ENCODE results near the gene SLC66A3.
A peak's percentile ranks its signal among the peaks of the same experiment; 100 is the strongest.

The SLC66A3 gene
- 12.6 to 36.2 (median 20.6) reads per million in 9 experiments for total RNA-seq

DNA sequence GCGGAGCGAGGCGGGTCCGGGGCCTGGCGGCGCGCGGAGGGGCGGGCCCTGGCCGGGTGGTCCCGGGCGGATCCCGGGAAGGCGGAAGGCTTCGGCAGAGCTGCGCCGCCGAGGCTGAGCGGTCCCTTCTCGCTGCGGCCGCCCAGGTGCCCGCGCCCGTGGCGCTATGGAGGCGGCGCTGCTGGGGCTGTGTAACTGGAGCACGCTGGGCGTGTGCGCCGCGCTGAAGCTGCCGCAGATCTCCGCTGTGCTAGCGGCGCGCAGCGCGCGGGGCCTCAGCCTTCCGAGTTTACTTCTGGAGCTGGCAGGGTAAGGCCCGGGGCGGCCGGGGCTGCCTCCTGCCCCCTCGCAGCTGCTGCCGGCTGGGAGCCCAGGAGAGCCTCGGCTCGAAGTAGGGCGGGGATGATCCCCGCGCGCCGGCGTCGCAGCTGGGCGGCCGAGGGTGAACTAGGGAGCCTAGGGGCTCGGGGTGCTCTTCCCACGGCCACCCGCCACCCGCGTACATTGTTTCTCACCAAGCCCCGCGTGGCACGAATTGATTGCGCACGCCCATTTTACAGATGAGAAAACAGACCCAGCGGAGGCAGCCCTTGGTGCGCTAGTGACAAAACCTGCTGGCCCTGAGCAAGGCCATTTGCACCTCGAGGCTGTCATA is at the start of gene SLC66A3:
Gene SLC66A3 (plus strand): TSS at position 87 of the 655 bp plus-strand sequence. CDS start 80 bp downstream, at position 167.
- peak; percentile 80 for ATAC-seq (replicated peaks)
- peaks cover 9% of the 10 kb centered on the region for H3K36me3 Mint-ChIP-seq (ENCODE audit: insufficient read depth)
- no peaks in the 10 kb centered on the region for H3K27me3 Mint-ChIP-seq
- H3K27ac Mint-ChIP-seq = peak within 1 kb of the TSS; percentile 86 to 87
- peak; percentile 40 to 80 (median 77) for DNase-seq
- no peaks in the 10 kb centered on the region for H3K9me3 Mint-ChIP-seq
- H3K4me1 Mint-ChIP-seq (ENCODE audit: low read depth in 2 of 2) = peaks cover 24 to 26% of the 10 kb centered on the region in 2 donors
- peak within 1 kb of the TSS; percentile 78 to 88 for H3K4me3 Mint-ChIP-seq

DNA sequence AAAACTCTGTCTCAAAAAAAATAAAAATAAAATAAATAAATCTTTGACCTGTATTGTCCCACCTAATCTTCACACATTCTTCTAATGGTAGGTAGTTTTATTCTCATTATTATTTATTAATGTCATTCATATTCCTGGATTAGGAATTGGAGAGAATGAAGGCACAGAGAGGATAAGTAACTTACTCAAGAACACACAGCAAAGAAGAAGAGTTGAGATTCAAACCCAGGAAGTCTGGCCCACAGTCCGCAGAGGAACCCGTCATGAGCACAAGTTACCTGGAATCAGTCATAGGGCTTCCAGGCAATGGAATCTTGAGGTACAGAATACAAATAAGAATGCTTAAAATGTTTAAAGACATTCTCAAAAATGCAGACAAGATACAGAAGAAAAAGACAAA is 46.3 kb upstream of the SLC66A3 start:
- Mint-ChIP-seq H3K27ac (no peak overlapping the region), H3K27me3 (no peaks in the 10 kb centered on the region)
- no peak for ATAC-seq (replicated peaks)

DNA sequence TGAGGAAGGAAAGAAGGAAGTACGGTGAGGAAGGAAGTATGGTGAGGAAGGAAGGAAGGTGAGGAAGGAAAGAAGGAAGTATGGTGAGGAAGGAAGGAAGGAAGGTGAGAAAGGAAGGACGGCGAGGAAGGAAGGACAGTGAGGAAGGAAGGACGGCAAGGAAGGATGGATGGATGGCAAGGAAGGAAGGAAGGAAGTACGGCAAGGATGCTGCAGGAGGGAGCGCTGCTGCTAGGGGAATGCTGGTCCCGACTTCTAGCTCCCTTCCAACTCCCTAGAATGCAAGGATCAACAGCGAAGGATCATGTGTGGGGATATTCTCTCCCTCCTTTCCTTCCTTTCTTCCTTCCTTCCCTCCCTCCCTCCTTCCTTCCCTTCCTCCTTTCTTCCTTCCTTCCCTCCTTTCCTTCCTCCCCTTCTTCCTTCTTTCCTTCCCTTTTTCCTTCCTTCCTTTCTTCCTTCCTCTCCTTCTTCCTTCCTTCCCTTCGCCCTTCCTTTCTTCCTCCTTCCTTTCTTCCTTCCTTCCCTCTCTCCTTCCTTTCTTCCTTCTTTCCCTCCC is 42.3 kb upstream of the SLC66A3 start:
- Mint-ChIP-seq H3K27me3 (peaks cover 0 to 6% of the 10 kb centered on the region in 2 donors), H3K9me3 (peaks cover 0 to 3% of the 10 kb centered on the region in 2 donors), H3K4me1 (ENCODE audit: low read depth in 2 of 2) (peaks cover 0 to 1% of the 10 kb centered on the region in 2 donors), H3K27ac (peak overlapping the region in 1 of 2 donors; percentile 1), H3K4me3 (no peak overlapping the region), H3K36me3 (ENCODE audit: insufficient read depth) (no peaks in the 10 kb centered on the region)
- DNase-seq (no peak), ATAC-seq (replicated peaks) (no peak)

More for the DNA sequence above, 46.3 kb upstream of the SLC66A3 start:
- Mint-ChIP-seq H3K36me3 (ENCODE audit: insufficient read depth) (peaks cover 7% of the 10 kb centered on the region), H3K9me3 (peaks cover 0 to 3% of the 10 kb centered on the region in 2 donors), H3K4me1 (ENCODE audit: low read depth in 2 of 2) (peaks cover 8 to 15% of the 10 kb centered on the region in 2 donors), H3K4me3 (no peak overlapping the region)
- no peak for DNase-seq

DNA sequence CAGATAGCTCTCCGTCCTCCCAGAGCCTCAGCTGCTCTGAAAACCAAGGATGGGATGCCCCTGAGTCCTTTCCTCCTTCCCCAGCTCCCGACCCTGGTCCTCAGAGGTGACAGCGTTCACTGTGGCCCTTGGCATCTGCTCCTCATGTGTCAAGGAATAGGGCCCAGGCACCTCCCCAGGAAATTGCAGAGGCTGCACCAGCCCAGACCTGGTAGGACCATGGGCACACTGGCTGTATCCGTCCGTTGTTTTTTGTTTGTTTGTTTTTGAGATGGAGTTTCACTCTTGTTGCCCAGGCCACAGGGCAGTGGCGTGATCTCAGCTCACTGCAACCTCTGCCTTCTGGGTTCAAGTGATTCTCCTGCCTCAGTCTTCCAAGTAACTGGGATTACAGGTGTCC is 37.5 kb upstream of the SLC66A3 start:
- Mint-ChIP-seq H3K27me3 (peaks cover 0 to 8% of the 10 kb centered on the region in 2 donors), H3K27ac (no peak overlapping the region), H3K9me3 (no peaks in the 10 kb centered on the region), H3K4me3 (no peak overlapping the region), H3K4me1 (ENCODE audit: low read depth in 2 of 2) (peaks cover 0 to 2% of the 10 kb centered on the region in 2 donors), H3K36me3 (ENCODE audit: insufficient read depth) (no peaks in the 10 kb centered on the region)
- ATAC-seq (replicated peaks) (no peak), DNase-seq (no peak)

DNA sequence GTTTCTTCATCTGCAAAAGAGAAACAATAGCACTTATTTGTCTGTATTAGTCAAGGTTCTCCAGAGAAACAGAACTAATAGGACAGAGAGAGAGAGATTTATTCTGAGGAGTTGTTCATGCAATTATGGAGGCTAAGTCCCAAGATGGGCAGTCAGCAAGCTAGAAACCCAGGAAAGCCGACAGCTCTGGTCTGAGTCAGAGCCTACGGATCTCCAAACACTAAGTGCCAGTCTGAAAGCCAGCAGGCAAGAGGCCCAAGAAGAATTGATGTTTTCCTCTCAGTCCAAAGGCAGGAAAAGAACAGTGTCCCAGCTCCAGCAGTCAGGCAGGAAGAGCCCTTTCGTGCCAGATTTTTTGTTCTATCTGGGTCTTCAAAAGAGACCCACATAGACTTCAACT is 36.5 kb upstream of the SLC66A3 start:
- DNase-seq = no peak
- ATAC-seq (replicated peaks) = no peak
- peaks cover 0 to 8% of the 10 kb centered on the region in 2 donors for H3K27me3 Mint-ChIP-seq
- H3K36me3 Mint-ChIP-seq (ENCODE audit: insufficient read depth) = no peaks in the 10 kb centered on the region
- peaks cover 0 to 2% of the 10 kb centered on the region in 2 donors for H3K4me1 Mint-ChIP-seq (ENCODE audit: low read depth in 2 of 2)
- no peak overlapping the region for H3K27ac Mint-ChIP-seq
- H3K4me3 Mint-ChIP-seq = no peak overlapping the region
- no peaks in the 10 kb centered on the region for H3K9me3 Mint-ChIP-seq

DNA sequence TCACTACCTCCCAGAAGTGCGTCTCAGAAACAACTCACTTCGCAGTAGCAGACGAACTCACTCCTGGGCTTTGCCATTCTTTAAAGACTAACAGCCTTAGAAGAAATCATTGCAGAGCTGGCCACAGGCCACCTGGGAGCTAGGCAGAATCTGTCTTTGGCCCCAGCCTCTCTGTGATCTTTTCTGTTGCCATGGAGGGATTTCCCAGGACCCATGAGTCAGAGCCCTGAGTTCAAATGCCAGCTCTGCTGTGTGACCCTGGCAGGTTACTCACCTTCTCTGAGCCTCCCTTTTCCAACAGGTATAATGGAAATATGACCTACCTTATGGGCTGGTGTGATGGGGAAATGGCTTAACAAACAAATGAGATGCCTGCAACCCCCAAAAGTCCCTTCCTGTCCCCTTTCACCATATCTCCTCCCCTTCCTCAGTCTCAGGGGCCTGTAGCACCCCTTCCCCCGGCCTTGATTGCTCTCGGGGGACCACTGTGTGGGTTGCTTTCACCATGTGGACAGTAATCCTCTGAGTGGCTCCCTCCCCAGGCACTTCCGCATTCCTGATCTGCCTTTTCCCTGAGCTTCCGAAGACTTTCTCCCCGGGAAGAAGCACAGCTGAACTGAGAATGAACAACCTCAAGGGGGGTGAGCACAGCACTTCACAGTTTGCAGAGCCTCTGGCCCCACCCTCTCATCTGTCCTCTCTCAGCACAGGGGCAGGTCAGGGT is 34.0 kb upstream of the SLC66A3 start:
- ATAC-seq (replicated peaks) = no peak
- Mint-ChIP-seq H3K4me1 (ENCODE audit: low read depth in 2 of 2) (peaks cover 0 to 7% of the 10 kb centered on the region in 2 donors), H3K27ac (no peak overlapping the region), H3K9me3 (no peaks in the 10 kb centered on the region), H3K36me3 (ENCODE audit: insufficient read depth) (peaks cover 6% of the 10 kb centered on the region), H3K4me3 (no peak overlapping the region), H3K27me3 (peaks cover 0 to 8% of the 10 kb centered on the region in 2 donors)
- DNase-seq = no peak

DNA sequence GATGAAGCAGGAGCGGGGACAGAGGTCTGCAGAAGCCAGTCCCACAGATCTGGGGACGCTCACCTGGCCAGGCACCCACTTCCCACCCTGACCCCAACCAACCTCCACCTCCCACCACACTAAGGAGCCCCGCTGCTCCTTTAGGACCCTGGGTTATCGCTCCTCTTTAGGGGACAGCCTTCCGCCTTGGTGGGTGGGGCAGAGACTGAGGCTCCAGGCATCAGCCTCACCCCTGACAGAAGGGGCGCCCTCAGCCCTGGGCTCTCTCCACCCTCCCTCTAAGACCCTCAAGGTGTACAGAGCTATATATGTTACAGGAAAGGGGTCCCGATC is 33.5 kb upstream of the SLC66A3 start:
- DNase-seq (no peak), ATAC-seq (replicated peaks) (no peak)
- no peak overlapping the region for H3K4me3 Mint-ChIP-seq
- peaks cover 6% of the 10 kb centered on the region for H3K36me3 Mint-ChIP-seq (ENCODE audit: insufficient read depth)
- H3K4me1 Mint-ChIP-seq (ENCODE audit: low read depth in 2 of 2) = peaks cover 0 to 7% of the 10 kb centered on the region in 2 donors
- H3K27ac Mint-ChIP-seq = peak overlapping the region in 1 of 2 donors; percentile 49
- peaks cover 0 to 8% of the 10 kb centered on the region in 2 donors for H3K27me3 Mint-ChIP-seq
- no peaks in the 10 kb centered on the region for H3K9me3 Mint-ChIP-seq

DNA sequence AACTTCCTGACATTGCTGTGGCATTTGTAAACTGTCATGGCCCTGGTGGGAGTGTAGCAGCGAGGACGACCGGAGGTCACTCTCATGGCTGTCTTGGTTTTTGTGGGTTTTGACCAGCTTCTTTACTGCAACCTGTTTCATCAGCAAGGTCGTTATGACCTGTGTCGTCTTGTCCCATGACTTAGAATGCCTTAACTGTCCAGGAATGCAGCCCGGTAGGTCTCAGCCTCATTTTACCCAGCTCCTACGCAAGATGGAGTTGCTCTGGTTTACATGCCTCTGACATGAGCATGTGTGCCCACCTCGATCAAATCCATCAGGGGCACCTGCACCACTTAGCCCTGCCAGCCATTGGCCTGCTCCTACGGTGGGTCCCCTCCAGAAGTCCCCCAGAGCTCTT is 32.9 kb upstream of the SLC66A3 start:
- Mint-ChIP-seq H3K27me3 (peaks cover 0 to 7% of the 10 kb centered on the region in 2 donors), H3K36me3 (ENCODE audit: insufficient read depth) (peaks cover 6% of the 10 kb centered on the region), H3K4me3 (no peak overlapping the region), H3K27ac (peak overlapping the region in 1 of 2 donors; percentile 49), H3K9me3 (no peaks in the 10 kb centered on the region), H3K4me1 (ENCODE audit: low read depth in 2 of 2) (peaks cover 0 to 7% of the 10 kb centered on the region in 2 donors)
- DNase-seq (no peak), ATAC-seq (replicated peaks) (no peak)

DNA sequence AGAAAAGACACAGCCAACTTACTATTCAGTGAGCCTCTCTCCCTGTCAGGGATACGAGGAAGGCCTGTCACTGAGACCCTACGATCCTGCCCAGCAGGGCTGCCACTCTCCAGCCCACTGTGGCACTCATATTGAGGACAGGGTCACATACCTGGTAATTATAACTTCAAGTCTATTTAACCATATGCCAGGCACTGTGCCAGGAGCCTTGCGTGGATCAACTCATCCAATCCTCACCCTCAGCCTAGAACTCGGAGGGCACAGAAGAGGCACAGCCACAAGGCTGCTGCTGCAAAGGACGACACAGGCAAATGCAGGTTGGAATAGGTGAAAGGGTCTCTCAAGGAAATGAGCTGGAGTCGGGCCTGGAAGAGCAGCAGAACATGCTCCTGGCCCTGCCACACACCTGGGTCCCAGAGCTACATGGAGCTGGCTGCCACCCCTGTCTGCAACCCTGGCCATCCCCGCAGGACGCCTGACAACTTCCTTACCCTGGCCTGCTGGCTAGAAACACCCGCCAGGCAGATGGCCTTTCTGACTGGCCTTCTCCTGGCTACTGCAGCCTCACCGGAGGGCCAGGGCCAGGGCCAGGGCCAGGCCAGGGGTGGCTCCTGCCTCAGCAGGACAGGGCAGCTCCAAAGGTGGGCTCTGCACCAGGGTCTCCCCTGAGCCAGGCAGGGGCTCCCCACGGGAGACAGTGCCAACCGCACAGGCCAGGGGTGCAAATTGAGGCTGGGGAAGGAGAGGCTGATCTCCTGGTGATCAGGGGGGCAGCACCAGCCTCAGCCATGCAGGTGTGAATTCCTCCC is 32.1 kb upstream of the SLC66A3 start:
- Mint-ChIP-seq H3K4me1 (ENCODE audit: low read depth in 2 of 2) (peaks cover 4 to 14% of the 10 kb centered on the region in 2 donors), H3K27me3 (no peaks in the 10 kb centered on the region), H3K4me3 (no peak overlapping the region), H3K27ac (no peak overlapping the region), H3K9me3 (no peaks in the 10 kb centered on the region), H3K36me3 (ENCODE audit: insufficient read depth) (peaks cover 6% of the 10 kb centered on the region)
- ATAC-seq (replicated peaks) = no peak
- no peak for DNase-seq

DNA sequence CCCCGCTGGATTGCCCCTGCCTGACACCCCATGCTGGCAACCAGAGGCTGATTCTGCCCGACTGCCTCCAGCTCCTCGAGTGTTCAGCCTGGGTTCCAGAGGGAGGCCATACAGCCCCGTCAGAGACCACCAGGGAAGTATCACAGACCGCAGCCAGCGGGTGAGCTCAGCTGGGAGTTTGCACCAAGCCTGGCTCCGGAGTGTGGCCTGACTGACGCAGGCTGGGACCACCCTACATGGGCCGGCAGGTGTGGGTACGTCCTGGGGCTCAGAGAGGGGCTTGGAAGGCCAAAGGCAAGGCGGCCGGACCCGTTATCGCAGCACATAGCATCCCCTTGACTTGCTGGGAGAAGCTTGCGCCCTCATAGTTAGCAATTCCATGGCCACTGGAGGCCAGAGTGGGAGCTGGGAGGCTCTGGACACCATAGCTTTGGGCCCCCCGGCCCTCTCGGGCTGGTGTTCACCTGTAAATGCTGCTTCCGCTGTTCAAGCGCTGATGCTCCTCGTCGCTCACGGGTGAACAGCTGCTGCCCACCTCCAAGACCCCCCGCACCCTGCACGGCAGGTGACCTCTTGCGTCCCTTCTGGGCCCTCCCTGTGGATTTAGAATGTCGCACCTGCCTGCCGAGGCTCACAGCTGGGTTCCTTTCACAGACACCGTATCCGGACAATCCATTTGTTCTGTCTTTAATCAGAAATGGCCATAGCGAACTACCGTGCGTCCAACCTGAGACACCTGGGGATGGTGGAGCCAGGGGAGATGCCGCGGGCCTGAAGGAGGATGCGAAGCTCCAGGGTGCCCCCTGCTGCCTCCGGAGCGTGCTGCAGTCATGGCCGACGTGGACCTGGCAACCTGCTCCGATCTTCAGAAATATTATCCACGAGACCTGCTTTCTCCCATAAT is 31.2 kb upstream of the SLC66A3 start:
- DNase-seq = peak; percentile 57 to 63 (median 57)
- no peak overlapping the region for H3K4me3 Mint-ChIP-seq
- no peak overlapping the region for H3K27ac Mint-ChIP-seq
- no peaks in the 10 kb centered on the region for H3K9me3 Mint-ChIP-seq
- no peaks in the 10 kb centered on the region for H3K27me3 Mint-ChIP-seq
- peaks cover 6% of the 10 kb centered on the region for H3K36me3 Mint-ChIP-seq (ENCODE audit: insufficient read depth)
- peaks cover 8 to 20% of the 10 kb centered on the region in 2 donors for H3K4me1 Mint-ChIP-seq (ENCODE audit: low read depth in 2 of 2)
- ATAC-seq (replicated peaks) = peak; percentile 73

DNA sequence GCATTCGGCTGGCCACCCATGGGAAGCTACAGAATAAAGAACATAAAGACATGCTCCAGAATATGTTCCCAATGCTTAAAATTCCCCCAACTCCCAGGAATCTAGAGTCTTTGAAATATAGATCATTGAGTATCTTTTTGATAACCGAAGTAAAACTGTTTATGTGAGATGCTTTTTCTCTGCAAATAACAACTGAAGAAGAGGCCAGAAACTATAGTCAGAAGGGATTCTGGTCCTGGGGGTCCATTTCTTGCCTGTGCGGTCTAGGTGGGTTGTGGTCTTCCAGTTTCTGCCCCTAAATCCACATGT is 30.6 kb upstream of the SLC66A3 start:
- no peaks in the 10 kb centered on the region for H3K9me3 Mint-ChIP-seq
- H3K27ac Mint-ChIP-seq = no peak overlapping the region
- H3K4me1 Mint-ChIP-seq (ENCODE audit: low read depth in 2 of 2) = peaks cover 11 to 22% of the 10 kb centered on the region in 2 donors
- H3K36me3 Mint-ChIP-seq (ENCODE audit: insufficient read depth) = peaks cover 6% of the 10 kb centered on the region
- no peak for DNase-seq
- no peak for ATAC-seq (replicated peaks)
- H3K27me3 Mint-ChIP-seq = no peaks in the 10 kb centered on the region
- H3K4me3 Mint-ChIP-seq = no peak overlapping the region

DNA sequence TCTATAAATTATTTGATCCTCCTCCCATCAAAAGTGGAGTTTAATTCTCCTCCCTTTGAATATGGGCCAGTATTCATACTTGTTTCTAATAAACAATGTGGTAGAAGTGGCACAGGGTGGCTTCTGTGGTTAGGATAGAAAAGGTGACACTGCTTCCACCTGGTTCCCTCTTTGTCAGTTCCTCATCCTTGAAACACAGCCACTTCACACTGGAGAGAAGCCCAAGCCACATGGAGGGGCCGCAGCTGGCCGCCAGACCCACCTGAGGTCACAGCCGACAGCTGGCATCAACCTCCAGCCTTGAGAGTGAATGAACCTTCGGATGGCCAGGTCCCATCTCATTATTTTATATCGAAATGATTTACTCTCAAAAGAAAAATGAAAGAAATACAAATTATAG is 27.5 kb upstream of the SLC66A3 start:
- Mint-ChIP-seq H3K27me3 (no peaks in the 10 kb centered on the region), H3K4me3 (no peak overlapping the region), H3K9me3 (no peaks in the 10 kb centered on the region), H3K36me3 (ENCODE audit: insufficient read depth) (peaks cover 11% of the 10 kb centered on the region), H3K4me1 (ENCODE audit: low read depth in 2 of 2) (peaks cover 24 to 34% of the 10 kb centered on the region in 2 donors), H3K27ac (peak overlapping the region in 1 of 2 donors; percentile 55)
- no peak for DNase-seq
- ATAC-seq (replicated peaks) = no peak
